DND-41 (cell line): ENCODE data around the gene SLC9A4.

Source experiments
- ATAC-seq: fragments of 200-7000 bp; cut with Tn5 transposase; 3 replicates; pipeline ENCODE4 v1.9.1; 2021; ENCODE audit warnings: low read depth; ENCODE audit not compliant: insufficient read depth
- DNase-seq: peaks from one replicate; pipeline ENCODE4 v3.0.0-alpha.2; 2020
- H2AFZ ChIP-seq: 2 replicates; pipeline ENCODE4 v1.6.0; 2012; ENCODE audit warnings: low read depth, low read length
- H3K27ac ChIP-seq: 2 replicates; pipeline ENCODE4 v1.5.1; 2012; ENCODE audit warnings: low read length, inconsistent platforms
- H3K27me3 ChIP-seq: fragments of 200-600 bp; sonication (generic); 2 replicates; pipeline ENCODE4 v1.6.0; 2012; ENCODE audit warnings: low read length, mild to moderate bottlenecking, inconsistent platforms; ENCODE audit not compliant: insufficient read depth, poor library complexity
- H3K36me3 ChIP-seq: 2 replicates; pipeline ENCODE4 v1.5.1; 2012; ENCODE audit warnings: low read length, inconsistent platforms; ENCODE audit not compliant: insufficient read depth
- H3K4me1 ChIP-seq: 2 replicates; pipeline ENCODE4 v1.5.1; 2012; ENCODE audit warnings: mild to moderate bottlenecking, low read length; ENCODE audit not compliant: insufficient read depth
- H3K4me2 ChIP-seq: 2 replicates; pipeline ENCODE4 v1.6.0; 2012; ENCODE audit warnings: mild to moderate bottlenecking, moderate library complexity, low read length, inconsistent platforms; ENCODE audit not compliant: insufficient read depth
- H3K4me3 ChIP-seq, 2 experiments: fragments of 200-600 bp in 1 of 2; shearing (Covaris generic) in 1 of 2; 2 replicates each; pipeline ENCODE4 v1.5.1; 2012 to 2016; ENCODE audit warnings: inconsistent platforms in 2 of 2, low read length in 2 of 2, mild to moderate bottlenecking in 2 of 2, low read depth in 1 of 2, moderate library complexity in 1 of 2
- H3K79me2 ChIP-seq: 2 replicates; pipeline ENCODE4 v1.6.0; 2012; ENCODE audit warnings: low read length, inconsistent platforms; ENCODE audit not compliant: insufficient read depth
- H3K9ac ChIP-seq: 2 replicates; pipeline ENCODE4 v1.6.0; 2012; ENCODE audit warnings: low read depth, mild to moderate bottlenecking, inconsistent platforms, low read length, moderate library complexity
- H3K9me3 ChIP-seq: 2 replicates; pipeline ENCODE4 v1.5.1; 2012; ENCODE audit warnings: low read length, moderate library complexity, mild to moderate bottlenecking, inconsistent platforms; ENCODE audit not compliant: insufficient read depth, severe bottlenecking
- H4K20me1 ChIP-seq: 2 replicates; pipeline ENCODE4 v1.6.0; 2012; ENCODE audit warnings: low read length; ENCODE audit not compliant: insufficient read depth
- EZH2 ChIP-seq: IDR thresholded peaks from 3 replicates; pipeline ENCODE4 v1.6.1; 2012; ENCODE audit warnings: borderline replicate concordance, low read depth, mild to moderate bottlenecking, moderate library complexity, low read length, inconsistent platforms; ENCODE audit not compliant: severe bottlenecking
- TF ChIP-seq, protein P1 (sequence below): IDR thresholded peaks from 2 replicates; pipeline ENCODE4 v1.5.1; 2012; ENCODE audit warnings: borderline replicate concordance, low read length, moderate library complexity, mild to moderate bottlenecking; ENCODE audit not compliant: poor library complexity, severe bottlenecking; ENCODE audit errors: extremely low read depth

Gene SLC9A4

DNA sequence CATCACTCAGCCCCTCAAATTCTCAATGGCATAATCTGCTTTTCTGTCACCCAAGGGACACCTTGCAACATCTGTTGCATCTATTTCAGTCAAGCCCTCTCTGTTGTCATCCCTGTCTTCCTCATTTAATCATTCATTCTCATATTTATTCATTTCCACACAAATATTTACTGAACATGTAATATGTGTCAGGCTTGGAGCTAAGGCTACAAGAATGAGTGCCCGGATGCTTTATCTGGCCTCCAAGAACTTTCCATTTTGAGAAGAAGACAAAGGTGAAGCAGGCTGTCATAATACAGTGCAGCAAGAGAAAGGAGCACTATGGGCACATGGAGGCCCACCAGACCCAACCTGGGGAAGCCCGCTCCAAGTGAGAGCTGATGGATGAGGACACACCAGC, 34.4 kb upstream of the SLC9A4 start:
- ATAC-seq: no peak
- Histone ChIP-seq H3K4me1 (no peaks in the 10 kb centered on the region), H3K27ac (no peak overlapping the region), H4K20me1 (no peaks in the 10 kb centered on the region), H3K4me3 (no peak overlapping the region), H3K9ac (no peak overlapping the region), H3K27me3 (peaks cover 8% of the 10 kb centered on the region), H3K4me2 (no peak overlapping the region), H3K36me3 (no peaks in the 10 kb centered on the region), H2AFZ (no peak overlapping the region), H3K79me2 (no peaks in the 10 kb centered on the region), H3K9me3 (no peaks in the 10 kb centered on the region)
- TF ChIP-seq, protein P1, sequence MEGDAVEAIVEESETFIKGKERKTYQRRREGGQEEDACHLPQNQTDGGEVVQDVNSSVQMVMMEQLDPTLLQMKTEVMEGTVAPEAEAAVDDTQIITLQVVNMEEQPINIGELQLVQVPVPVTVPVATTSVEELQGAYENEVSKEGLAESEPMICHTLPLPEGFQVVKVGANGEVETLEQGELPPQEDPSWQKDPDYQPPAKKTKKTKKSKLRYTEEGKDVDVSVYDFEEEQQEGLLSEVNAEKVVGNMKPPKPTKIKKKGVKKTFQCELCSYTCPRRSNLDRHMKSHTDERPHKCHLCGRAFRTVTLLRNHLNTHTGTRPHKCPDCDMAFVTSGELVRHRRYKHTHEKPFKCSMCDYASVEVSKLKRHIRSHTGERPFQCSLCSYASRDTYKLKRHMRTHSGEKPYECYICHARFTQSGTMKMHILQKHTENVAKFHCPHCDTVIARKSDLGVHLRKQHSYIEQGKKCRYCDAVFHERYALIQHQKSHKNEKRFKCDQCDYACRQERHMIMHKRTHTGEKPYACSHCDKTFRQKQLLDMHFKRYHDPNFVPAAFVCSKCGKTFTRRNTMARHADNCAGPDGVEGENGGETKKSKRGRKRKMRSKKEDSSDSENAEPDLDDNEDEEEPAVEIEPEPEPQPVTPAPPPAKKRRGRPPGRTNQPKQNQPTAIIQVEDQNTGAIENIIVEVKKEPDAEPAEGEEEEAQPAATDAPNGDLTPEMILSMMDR: no peak
- TF ChIP-seq EZH2: no peak
- DNase-seq: no peak

DNA sequence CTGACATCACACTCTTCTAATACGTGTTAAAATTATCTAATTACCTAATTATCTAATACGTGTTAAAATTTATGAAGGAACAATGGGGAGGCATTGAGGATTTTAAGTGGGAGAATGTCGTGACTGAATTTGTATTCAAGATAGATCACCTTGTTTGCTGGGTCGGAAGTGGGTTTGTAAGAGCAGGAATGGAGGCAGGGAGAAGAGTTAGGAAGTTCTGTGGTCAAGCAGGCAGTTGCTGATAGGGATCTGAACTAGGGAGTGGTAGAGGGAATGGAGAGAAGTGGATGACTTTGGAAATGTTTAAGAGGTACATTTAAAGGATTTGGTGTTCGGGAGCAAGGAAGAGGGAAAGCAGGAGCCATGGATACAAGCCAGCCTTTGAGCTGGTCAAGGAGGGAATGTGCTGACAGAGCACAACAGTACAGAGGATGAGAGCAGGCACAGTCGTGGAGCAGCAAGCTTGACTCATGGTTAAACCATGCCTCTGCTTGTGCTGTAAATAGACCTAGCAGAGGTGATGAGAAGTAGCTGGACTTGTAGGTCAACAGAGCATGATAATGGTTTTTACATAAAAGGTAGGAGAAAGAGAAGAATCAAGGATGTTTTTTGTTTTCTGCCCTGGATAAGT, 33.8 kb upstream of the SLC9A4 start:
- Histone ChIP-seq H4K20me1 (no peaks in the 10 kb centered on the region), H3K4me1 (no peaks in the 10 kb centered on the region), H2AFZ (no peak overlapping the region), H3K27ac (no peak overlapping the region), H3K4me3 (no peak overlapping the region), H3K9me3 (no peaks in the 10 kb centered on the region), H3K36me3 (no peaks in the 10 kb centered on the region), H3K9ac (no peak overlapping the region), H3K4me2 (no peak overlapping the region), H3K27me3 (peaks cover 8% of the 10 kb centered on the region), H3K79me2 (no peaks in the 10 kb centered on the region)
- TF ChIP-seq, protein P1: no peak
- no peak for TF ChIP-seq EZH2
- no peak for DNase-seq
- no peak for ATAC-seq

DNA sequence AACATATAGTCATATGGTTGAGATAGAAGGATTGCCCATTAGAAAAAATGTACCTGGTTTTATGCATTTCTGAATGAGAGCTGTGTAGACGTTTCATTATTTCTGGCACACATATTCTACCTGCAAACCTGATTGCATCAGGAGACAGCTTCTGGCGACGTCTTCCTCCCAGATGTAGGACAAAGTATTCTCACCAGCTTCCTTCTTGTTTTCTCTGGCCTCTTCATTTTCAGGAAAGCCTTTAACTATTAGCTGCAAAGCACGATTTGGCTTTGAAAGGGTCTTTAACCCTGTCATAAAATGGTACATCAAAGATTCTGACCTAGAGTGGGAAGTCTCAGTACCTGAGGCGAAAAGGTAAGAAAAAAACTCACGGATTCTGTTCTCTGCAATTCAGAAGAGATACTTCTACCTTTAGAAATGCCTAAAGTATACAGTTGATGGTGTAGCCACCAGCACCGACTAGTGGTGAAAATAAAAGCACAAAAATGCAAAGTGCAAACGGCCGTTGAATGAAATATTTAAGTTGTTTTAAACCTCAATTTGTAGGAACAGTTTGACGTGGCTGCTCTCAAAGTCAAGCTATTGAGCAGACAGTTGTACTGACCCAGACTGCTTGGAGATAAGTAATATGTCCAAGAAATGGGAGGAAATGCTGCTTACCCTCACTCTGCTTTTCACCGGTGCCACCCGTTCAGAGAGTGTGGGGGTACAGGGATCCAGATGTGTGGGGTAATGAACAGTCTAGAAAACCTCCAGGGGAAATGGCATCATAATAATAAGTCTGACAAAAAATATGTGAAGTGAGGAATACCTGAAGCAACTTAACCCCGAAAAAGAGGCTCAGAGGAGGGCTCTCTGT, 29.8 kb upstream of the SLC9A4 start:
- Histone ChIP-seq H4K20me1 (no peaks in the 10 kb centered on the region), H3K4me2 (no peak overlapping the region), H3K27me3 (peaks cover 12% of the 10 kb centered on the region), H3K9ac (no peak overlapping the region), H3K4me1 (no peaks in the 10 kb centered on the region), H3K9me3 (no peaks in the 10 kb centered on the region), H3K27ac (no peak overlapping the region), H3K36me3 (no peaks in the 10 kb centered on the region), H3K4me3 (no peak overlapping the region), H2AFZ (no peak overlapping the region), H3K79me2 (no peaks in the 10 kb centered on the region)
- DNase-seq (peak; percentile 17), ATAC-seq (peak; percentile 63)
- TF ChIP-seq, protein P1: peak; percentile 71
- no peak for TF ChIP-seq EZH2
